MV-4-11 (cell line): ENCODE results near the gene NPR1.
"Not testable (repeated sequence)": the region's sequence is repeated elsewhere in the genome, so short reads cannot be mapped to it uniquely, and the experiment has no call there.

Experiments
- DNase-seq: peaks from one replicate; lab custom pipeline; 2025; lab: John Stamatoyannopoulos, UW

Gene NPR1

GRCh38 chr1:153678519-153679336, at the start of gene NPR1:
TSS of gene NPR1 (plus strand) at chr1:153678688. CDS start at chr1:153679109, 421 bp downstream.
- peak; percentile 10 for DNase-seq

- no peak for DNase-seq
Observed at GRCh38 chr1:153629343-153629665, 49.2 kb upstream of the NPR1 start.

- no peak for DNase-seq
Observed at GRCh38 chr1:153629971-153630370, 48.5 kb upstream of the NPR1 start.

- no peak for DNase-seq
Observed at GRCh38 chr1:153630384-153630783, 48.1 kb upstream of the NPR1 start.

GRCh38 chr1:153631047-153632022, 47.2 kb upstream of the NPR1 start:
- no peak for DNase-seq

GRCh38 chr1:153633161-153633753, 45.2 kb upstream of the NPR1 start:
- no peak for DNase-seq

- DNase-seq, result peak; percentile 97
Observed at GRCh38 chr1:153633754-153634665, 44.5 kb upstream of the NPR1 start, which contains the start of gene CHTOP. TSS of gene CHTOP (plus strand) at chr1:153634066. CDS start at chr1:153636589, 2,523 bp downstream.

- DNase-seq, result no peak
Observed at GRCh38 chr1:153635872-153636271, 42.6 kb upstream of the NPR1 start.

- DNase-seq, result no peak
Observed at GRCh38 chr1:153636312-153636711, 42.2 kb upstream of the NPR1 start.

- no peak for DNase-seq
Observed at GRCh38 chr1:153638261-153638660, 40.2 kb upstream of the NPR1 start.

GRCh38 chr1:153639280-153639679, 39.2 kb upstream of the NPR1 start:
- DNase-seq, result no peak

GRCh38 chr1:153640213-153640612, 38.3 kb upstream of the NPR1 start:
- not testable (repeated sequence) for DNase-seq

- no peak for DNase-seq
Observed at GRCh38 chr1:153640861-153641260, 37.6 kb upstream of the NPR1 start.

- no peak for DNase-seq
Observed at GRCh38 chr1:153642161-153642560, 36.3 kb upstream of the NPR1 start.

- DNase-seq, result no peak
Observed at GRCh38 chr1:153643100-153643499, 35.4 kb upstream of the NPR1 start.

- DNase-seq, result no peak
Observed at GRCh38 chr1:153643816-153644215, 34.7 kb upstream of the NPR1 start.

- DNase-seq, result peak; percentile 78
Observed at GRCh38 chr1:153646672-153647345, 31.7 kb upstream of the NPR1 start.

GRCh38 chr1:153647346-153647714, 31.2 kb upstream of the NPR1 start:
- no peak for DNase-seq

GRCh38 chr1:153648000-153648643, 30.4 kb upstream of the NPR1 start:
- no peak for DNase-seq

- no peak for DNase-seq
Observed at GRCh38 chr1:153649137-153649862, 29.2 kb upstream of the NPR1 start.
